ENCODE measurements around the gene PON1.

Gene PON1

GRCh38 chr7:95255691-95256090, 68.6 kb downstream of the PON1 start:
- H3K27ac ChIP-seq = no peak overlapping the region
- H2AFZ ChIP-seq = no peak overlapping the region
- no peaks in the 10 kb centered on the region for H3K36me3 ChIP-seq (ENCODE audit: control insufficient read depth, insufficient read depth, low read length)
- TF ChIP-seq, protein P1, sequence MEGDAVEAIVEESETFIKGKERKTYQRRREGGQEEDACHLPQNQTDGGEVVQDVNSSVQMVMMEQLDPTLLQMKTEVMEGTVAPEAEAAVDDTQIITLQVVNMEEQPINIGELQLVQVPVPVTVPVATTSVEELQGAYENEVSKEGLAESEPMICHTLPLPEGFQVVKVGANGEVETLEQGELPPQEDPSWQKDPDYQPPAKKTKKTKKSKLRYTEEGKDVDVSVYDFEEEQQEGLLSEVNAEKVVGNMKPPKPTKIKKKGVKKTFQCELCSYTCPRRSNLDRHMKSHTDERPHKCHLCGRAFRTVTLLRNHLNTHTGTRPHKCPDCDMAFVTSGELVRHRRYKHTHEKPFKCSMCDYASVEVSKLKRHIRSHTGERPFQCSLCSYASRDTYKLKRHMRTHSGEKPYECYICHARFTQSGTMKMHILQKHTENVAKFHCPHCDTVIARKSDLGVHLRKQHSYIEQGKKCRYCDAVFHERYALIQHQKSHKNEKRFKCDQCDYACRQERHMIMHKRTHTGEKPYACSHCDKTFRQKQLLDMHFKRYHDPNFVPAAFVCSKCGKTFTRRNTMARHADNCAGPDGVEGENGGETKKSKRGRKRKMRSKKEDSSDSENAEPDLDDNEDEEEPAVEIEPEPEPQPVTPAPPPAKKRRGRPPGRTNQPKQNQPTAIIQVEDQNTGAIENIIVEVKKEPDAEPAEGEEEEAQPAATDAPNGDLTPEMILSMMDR (IDR thresholded peaks at IDR 0.05) = no peak
- H3K9me3 ChIP-seq (ENCODE audit: control insufficient read depth, low read length) = no peaks in the 10 kb centered on the region
- H3K4me3 ChIP-seq (ENCODE audit: low read depth, low read length) = no peak overlapping the region
- H3K4me2 ChIP-seq (ENCODE audit: low read length) = no peak overlapping the region
- no peaks in the 10 kb centered on the region for H3K4me1 ChIP-seq
- H3K9ac ChIP-seq = no peak overlapping the region
- H3K27me3 ChIP-seq (ENCODE audit: control insufficient read depth, insufficient read depth, low read length) = no peaks in the 10 kb centered on the region
- no peaks in the 10 kb centered on the region for H3K79me2 ChIP-seq

GRCh38 chr7:95253986-95254385, 70.3 kb downstream of the PON1 start:
- Histone ChIP-seq H2AFZ (no peak overlapping the region), H3K4me2 (ENCODE audit: low read length) (no peak overlapping the region), H3K9ac (no peak overlapping the region), H3K27ac (no peak overlapping the region), H3K9me3 (ENCODE audit: control insufficient read depth, low read length) (no peaks in the 10 kb centered on the region), H3K36me3 (ENCODE audit: control insufficient read depth, insufficient read depth, low read length) (no peaks in the 10 kb centered on the region), H3K27me3 (ENCODE audit: control insufficient read depth, insufficient read depth, low read length) (no peaks in the 10 kb centered on the region), H3K79me2 (no peaks in the 10 kb centered on the region), H3K4me3 (ENCODE audit: low read depth, low read length) (no peak overlapping the region), H3K4me1 (no peaks in the 10 kb centered on the region)
- TF ChIP-seq, protein P1 (IDR thresholded peaks at IDR 0.05) = no peak

DNA sequence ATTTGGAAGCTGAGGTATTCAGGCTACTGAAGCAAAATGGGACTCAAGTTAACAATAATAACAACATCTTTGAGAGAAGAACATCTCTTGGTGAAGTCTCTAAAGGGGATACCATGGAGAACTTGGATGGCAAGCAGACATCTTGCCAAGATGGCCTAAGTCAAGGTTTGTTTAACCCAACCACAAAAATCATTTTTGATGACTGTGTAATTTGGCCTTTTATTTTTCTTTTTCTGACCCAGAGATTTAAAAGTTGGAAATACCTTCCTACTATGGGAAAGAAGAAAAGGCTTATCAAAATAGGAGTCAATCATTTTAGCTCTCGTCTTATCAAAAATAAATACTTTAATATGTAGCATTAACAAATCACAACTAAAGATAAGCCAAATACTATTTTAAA, 72.4 kb downstream of the PON1 start:
- Histone ChIP-seq H3K9me3 (ENCODE audit: control insufficient read depth, low read length) (no peaks in the 10 kb centered on the region), H3K79me2 (no peaks in the 10 kb centered on the region), H3K4me2 (ENCODE audit: low read length) (no peak overlapping the region), H3K4me1 (no peaks in the 10 kb centered on the region), H3K27ac (no peak overlapping the region), H2AFZ (no peak overlapping the region), H3K4me3 (ENCODE audit: low read depth, low read length) (no peak overlapping the region), H3K36me3 (ENCODE audit: control insufficient read depth, insufficient read depth, low read length) (no peaks in the 10 kb centered on the region), H3K27me3 (ENCODE audit: control insufficient read depth, insufficient read depth, low read length) (no peaks in the 10 kb centered on the region), H3K9ac (no peak overlapping the region)
- TF ChIP-seq, protein P1 (IDR thresholded peaks at IDR 0.05) = no peak

DNA sequence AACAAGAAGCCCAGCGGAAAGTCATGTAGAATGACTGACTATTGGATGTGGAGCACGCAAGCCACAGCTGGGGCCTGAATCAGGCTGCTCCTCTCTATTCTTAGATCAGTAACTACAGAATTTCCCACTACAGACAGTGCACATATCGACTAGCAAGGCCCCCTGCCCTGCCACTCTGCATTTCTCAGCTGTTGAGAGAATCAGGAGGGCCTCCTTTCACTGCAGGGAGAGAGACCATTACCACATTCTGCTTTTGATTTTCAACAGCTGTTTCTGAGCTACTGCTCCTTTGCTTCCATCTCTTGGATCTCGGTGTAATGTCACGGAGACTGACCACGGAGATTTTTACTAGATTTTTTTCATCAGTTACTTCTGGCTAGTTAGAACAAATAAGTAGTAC, 73.8 kb downstream of the PON1 start:
- Histone ChIP-seq H3K4me2 (ENCODE audit: low read length) (no peak overlapping the region), H3K79me2 (no peaks in the 10 kb centered on the region), H3K4me3 (ENCODE audit: low read depth, low read length) (no peak overlapping the region), H3K9ac (no peak overlapping the region), H3K4me1 (no peaks in the 10 kb centered on the region), H3K27me3 (ENCODE audit: control insufficient read depth, insufficient read depth, low read length) (no peaks in the 10 kb centered on the region), H3K27ac (no peak overlapping the region), H2AFZ (no peak overlapping the region), H3K9me3 (ENCODE audit: control insufficient read depth, low read length) (no peaks in the 10 kb centered on the region), H3K36me3 (ENCODE audit: control insufficient read depth, insufficient read depth, low read length) (no peaks in the 10 kb centered on the region)
- TF ChIP-seq, protein P1 (IDR thresholded peaks at IDR 0.05) = no peak

Data from parathyroid adenoma (tissue), 2 donors.